HG03432 (cell line): ENCODE measurements around the gene CRHR1.

Experiments
- ATAC-seq: cut with Tn5 transposase; IDR thresholded peaks from one replicate; pipeline ENCODE4 v1.9.1; 2021; ENCODE audit warnings: mild to moderate bottlenecking, moderate library complexity; ENCODE audit not compliant: unreplicated experiment

The CRHR1 gene

DNA sequence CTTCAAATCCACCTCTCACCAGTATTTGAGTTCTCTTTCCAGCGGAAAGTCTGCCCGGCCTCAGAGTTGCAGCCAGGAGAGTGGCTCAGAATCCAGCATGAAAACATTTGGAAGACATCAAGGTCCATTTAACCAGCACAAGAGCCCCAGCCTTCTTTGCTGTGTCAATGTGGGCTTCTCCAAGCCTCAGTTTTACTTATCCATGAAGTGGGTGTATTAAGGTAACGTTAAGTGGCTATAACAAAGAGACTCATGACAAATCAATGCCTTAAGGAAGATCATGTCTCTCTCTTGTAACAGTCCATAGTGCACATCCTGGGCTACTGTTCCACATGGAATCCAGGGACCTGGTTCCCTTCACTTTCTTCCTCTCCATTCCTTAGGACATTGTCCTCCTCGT is 59.6 kb downstream of the CRHR1 start:
- ATAC-seq, result no peak

DNA sequence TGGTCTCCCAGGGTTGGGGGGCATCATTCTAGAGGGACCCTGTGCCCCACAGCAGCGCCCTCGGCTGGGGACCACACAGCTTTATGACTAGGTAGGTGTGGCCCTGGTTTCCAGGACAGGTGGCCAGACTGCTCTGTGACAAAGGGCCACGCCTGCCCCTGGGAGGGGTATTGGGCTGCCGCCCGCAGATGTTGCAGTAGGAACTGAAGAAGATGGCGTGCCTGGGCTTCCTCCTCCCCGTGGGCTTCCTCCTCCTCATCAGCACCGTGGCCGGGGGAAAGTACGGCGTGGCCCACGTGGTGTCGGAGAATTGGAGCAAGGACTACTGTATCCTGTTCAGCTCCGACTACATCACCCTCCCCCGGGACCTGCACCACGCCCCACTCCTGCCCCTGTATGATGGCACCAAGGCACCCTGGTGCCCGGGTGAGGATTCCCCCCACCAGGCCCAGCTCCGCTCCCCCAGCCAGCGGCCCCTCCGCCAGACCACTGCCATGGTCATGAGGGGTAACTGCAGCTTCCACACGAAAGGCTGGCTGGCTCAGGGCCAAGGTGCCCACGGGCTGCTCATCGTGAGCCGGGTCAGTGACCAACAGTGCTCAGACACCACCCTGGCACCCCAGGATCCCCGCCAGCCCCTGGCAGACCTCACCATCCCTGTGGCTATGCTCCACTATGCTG is 60.7 kb downstream of the CRHR1 start, which contains the start of gene SPPL2C:
TSS of gene SPPL2C (plus strand) at position 187 of the 681 bp plus-strand sequence. CDS start at position 213, 26 bp downstream.
- no peak for ATAC-seq

DNA sequence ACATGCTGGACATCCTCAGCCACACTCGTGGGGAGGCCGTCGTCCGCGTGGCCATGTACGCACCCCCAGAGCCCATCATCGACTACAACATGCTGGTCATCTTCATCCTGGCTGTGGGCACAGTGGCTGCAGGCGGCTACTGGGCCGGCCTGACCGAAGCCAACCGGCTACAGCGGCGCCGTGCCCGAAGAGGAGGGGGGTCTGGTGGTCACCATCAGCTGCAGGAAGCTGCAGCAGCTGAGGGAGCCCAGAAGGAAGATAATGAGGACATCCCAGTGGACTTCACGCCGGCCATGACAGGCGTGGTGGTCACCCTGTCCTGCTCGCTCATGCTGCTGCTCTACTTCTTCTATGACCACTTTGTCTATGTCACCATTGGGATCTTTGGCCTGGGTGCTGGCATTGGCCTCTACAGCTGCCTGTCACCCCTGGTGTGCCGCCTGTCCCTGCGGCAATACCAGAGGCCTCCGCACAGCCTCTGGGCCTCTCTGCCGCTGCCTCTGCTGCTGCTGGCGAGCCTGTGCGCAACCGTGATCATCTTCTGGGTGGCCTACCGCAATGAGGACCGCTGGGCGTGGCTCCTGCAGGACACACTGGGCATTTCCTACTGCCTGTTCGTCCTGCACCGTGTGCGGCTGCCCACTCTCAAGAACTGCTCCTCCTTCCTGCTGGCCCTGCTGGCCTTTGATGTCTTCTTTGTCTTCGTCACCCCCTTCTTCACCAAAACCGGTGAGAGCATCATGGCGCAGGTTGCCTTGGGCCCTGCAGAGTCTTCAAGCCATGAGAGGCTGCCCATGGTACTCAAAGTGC is 61.5 kb downstream of the CRHR1 start:
- ATAC-seq, result no peak

DNA sequence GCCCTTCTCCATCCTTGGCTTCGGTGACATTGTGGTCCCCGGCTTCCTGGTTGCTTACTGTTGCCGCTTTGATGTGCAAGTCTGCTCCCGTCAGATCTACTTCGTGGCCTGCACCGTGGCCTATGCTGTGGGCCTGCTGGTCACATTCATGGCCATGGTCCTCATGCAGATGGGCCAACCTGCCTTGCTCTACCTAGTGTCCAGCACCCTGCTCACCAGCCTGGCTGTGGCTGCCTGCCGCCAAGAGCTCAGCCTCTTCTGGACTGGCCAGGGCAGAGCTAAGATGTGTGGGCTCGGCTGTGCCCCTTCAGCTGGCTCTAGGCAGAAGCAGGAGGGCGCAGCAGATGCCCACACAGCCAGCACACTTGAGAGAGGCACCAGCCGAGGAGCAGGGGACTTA is 62.1 kb downstream of the CRHR1 start:
- no peak for ATAC-seq

DNA sequence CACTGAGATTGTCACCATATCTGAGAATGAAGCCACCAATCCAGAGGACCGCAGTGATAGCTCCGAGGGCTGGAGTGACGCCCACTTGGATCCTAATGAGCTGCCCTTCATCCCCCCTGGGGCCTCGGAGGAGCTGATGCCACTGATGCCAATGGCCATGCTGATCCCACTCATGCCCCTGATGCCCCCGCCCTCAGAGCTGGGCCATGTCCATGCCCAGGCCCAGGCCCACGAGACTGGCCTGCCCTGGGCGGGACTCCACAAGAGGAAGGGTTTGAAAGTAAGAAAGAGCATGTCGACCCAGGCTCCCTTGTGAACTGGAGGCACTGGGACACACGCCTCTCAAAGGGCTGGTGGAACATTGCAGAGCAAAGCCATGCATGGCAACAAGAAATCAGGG is 62.5 kb downstream of the CRHR1 start:
- ATAC-seq, result no peak

DNA sequence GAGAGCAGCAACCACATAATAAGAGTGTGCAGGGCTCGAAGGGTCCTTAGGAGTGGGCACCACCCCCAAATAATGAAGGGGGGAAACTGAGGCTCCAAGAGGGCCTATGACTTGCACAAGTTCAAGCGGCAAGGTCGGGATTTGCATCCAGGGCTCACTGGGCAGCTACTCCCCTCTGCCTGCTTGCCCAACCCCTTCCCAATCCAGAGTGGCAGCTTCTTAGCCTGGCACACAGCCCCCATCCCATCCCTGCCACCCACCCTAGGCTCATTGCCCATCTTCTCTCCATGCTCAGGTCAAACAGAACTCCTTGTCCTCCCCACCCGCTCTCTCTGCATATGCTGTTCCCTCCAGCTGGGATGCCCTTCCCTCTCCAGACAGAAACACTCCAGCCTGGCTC is 63.0 kb downstream of the CRHR1 start:
- ATAC-seq, result no peak

DNA sequence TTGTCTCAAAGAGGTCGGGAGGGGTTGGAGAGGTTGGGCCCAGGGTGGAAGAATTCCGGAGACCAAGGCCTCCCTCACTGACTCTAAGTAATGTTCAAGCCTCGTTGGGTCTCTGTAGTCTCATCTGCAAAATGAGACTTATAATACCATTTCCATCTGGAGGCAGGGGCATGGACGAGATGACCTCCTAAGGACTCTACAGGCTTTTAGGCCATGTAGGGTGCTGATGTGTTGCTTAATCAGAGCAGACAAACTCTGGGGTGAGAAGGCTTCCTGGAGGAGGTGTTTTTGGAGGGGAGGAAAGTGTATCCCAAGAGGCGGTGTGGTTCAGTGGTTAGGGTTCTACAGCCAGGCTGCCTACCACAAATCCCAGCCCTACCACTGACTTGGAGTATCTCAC is 63.6 kb downstream of the CRHR1 start:
- no peak for ATAC-seq

DNA sequence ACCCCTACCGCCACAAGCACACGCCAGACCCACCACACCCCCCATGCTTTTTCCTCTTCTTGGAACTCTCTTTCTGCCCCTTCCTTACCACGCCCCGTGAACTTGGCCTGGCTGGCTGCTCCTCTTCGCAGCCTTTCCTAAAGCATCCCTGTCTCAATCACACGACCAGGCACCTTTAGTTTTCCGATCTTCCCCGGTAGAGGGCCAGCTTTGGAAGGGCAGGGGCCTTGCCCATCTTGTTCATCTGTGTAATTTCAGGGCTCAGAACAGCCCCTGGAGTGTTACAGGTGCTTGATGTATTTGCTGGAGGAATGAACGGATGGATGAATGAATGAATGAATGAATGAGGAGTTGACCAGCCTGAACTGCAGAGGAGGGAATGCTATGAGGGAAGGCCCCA is 64.3 kb downstream of the CRHR1 start:
- ATAC-seq, result no peak

DNA sequence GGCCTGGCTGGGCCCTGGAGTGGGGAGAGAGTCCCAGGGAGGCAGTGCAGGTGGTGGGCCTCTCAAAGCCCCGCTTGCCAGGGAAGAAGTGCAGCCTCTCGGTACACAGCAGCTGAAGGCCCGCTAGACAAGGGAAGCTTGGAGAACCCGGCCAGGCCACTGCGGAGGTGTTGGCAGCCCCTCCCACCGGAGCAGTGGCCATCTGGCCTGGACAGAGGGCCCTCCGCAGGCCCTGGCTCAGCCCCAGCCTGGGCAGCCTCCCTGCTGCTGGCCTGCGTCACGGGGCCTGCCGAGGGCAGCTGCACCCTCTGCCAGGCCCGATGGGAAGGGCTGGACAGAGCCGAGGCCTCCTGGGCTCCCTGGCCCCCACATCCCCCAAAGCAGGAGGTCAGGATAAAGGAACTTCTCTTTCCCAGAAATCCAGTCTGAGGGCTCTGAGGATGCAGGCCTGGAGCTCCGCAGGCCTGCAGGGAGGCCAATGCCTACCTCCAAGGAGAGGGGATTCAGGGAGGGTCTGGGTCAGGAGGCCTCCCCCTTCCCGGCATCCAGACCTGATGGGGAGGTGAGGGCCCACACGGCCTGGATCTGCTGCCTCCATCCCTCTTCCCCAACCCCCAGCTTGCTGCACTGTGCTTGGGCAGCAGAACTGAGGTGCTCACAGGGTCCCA is 64.9 kb downstream of the CRHR1 start:
- ATAC-seq, result no peak

DNA sequence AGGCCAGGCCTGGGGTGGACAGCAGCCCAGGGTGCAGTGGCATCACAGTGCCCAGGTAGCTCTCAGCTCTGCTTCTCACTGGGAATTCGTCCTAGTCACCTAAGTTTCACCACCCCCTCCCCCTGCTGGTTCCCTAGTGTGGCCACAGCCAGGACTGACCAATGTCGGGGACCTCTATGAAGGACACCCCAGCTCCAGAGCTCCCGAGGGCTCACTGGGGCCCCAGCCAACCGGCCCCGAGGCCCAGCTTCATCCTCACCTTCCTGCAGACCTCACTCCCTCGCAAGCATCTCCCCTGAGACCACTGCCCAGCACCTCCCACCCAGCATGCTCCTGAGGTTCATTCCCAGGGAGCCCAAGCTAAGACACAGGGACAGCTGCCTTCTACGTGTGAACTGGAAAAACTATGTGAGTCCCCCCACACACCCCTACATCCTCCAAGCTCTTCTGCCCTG is 65.4 kb downstream of the CRHR1 start:
- no peak for ATAC-seq

DNA sequence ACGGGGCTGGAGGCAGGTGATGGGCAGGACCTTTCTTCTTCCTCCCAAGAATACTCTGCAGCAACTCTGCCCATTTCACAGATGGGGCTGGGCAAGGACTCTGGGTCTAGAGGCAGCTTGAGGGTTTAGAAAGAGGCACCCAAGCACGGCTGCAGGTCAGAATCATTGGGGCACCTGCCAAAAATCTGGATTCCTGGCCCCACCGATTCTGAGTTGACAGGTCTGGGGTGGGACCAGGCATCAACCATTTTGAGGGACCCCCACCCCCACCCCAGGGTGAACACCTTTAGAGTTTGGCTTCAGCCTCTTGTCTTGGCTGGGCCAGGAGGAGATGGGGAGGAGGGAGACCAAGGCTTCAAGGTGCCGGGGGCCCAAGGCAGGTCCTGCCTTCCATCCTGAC is 65.9 kb downstream of the CRHR1 start:
- ATAC-seq, result no peak

DNA sequence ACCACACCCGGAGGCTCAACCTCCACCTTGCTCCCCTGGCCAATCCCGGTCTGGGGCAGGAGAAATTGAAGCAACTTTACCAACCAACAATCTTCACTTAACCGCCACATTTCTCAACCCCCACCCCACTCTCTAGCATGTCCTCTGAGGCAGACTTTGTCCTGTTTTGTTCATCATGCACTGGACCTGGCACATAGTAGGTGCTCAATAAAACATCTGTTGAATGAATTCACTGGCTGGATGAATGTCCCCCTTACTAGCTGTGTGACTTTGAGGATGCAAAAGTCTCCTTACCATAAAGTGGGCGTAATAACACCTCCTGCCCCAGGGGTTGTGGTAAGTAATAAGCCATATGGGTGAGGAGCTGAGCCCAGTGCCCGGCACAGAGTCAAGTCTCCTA is 66.3 kb downstream of the CRHR1 start:
- no peak for ATAC-seq

DNA sequence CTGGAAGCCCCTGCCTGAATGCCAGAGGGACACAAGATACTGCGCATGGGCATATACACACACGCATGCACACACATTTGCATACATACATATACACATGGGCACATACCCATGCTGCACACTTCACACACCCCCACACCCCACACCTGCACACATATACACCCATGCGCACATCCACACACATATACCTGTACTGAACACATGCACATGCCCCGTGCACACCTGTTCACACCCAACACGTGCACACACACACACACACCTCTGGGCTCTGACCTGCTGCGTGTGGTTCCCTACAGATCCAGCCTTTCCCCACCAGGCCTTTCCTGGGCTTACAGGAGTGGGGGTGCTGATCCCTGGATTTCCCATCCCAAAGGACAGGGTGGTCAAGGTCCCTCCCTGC is 66.9 kb downstream of the CRHR1 start:
- ATAC-seq, result no peak

DNA sequence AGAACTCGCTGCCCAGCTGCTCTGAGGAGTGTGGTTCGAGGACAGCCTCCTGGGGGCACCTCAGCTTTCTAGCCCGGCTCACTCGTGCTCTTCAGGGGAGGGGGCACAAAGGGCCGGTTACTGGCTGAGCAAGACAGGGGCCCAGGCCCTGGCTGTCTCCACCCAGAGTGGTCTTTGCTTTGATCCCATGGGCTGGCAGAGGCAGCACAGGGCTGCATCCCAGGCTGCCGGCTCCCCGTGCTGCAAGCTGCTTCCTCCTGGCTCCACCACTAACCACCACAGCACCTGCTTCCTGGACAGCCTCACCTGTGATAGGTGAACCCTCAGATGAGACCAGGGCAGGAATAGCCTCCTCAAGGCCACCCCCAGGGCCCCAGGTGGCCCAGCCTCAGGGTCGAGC is 67.3 kb downstream of the CRHR1 start:
- ATAC-seq, result no peak

DNA sequence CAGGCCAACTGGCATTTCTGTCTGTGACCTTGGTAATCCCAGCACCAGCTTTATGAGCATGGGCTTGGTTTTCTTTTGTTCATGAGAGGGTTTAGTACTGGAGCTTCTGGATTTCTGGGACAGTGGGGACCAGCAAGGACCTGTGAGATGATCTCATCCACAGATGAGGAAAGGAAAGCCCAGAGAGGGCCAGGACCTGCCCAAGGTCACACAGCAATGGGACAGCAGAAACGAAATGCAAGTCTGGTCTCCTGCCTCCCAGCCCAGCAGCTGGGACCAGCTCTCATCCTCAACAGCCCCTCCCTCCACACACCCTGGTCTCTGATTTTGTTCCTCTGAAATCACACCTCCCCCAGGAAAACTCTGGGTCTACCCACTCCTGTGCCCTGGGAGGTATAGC is 67.8 kb downstream of the CRHR1 start:
- ATAC-seq, result no peak

DNA sequence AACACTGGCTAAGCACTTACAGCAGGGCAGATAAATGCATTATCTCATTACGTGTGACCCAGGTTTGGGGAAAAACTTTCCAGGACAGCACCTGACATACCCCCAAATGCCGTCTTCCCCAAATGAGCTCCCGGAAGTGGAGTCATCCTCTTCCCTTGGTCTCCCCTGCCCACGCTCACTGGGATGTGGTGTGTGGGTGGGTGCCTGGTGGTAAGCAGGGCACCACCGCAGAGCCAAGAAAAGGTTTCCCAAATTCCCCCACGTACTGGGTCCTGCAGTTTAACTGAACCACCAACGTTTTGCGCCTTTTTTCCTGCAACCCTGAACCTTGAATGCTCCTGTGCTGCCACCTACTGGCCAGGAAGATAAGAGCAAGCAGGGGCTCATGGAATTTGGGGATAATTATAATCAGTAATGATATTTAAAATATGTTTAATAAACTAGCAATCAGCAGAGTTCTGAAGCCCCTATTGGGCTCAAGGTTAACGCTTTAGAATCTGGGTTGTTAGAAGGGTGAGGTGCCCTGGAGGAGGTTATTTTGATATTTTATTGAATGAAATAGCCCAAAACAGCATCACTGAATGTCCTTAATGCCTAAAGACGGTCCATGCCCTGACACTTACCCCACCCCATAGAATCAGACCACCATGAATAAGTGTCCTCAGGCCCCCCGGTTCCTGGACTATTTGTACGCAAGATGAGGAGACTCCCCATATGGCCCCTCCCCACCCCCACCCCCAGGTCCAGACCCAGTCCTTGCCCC is 68.6 kb downstream of the CRHR1 start:
- ATAC-seq, result no peak

DNA sequence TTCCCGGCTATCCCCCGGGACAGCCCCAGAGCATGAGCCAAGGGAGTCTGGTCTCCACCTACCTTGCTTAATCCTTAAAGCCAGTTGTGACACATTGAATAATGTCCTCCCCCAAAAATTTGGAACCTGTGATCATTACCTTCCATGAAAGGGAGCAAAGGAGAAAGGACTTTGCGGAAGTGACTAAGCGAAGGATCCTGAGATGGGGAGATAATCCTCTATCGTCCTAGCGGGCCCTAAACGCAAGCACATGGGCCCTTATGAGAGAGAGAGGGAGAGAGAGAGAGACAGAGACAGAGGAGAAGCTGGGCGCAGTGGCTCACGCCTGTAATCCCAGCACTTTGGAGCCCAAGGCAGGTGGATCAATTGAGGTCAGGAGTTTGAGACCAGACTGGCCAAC is 70.1 kb downstream of the CRHR1 start:
- ATAC-seq, result no peak

DNA sequence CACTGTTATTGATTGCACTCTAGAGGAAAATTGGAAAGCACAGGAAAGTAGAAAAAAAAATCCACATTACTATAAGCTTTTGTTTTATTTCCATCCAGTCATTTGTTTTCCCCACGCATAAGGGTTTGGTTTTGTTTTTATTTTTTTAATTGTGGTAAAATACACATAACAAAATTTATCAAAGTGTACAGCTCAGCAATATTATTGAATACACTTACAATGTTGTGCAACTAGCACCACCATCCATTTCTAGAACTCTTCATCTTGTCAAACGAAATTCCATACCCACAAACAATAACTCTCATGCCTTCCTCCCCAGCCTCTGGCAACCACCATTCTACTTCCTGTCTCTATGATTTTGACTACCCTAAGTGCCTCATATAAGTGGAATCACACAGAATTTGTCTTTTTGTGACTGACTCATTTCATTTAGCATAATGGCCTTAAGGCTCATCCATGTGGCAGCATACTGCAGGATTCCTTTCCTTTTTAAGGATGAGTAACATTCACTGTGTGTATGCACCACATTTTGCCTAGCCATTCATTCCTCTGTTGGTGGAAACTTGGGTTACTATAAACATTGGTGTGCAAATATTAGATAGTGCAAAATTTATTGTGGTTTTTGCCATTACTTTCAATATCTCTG is 71.7 kb downstream of the CRHR1 start:
- ATAC-seq, result no peak

DNA sequence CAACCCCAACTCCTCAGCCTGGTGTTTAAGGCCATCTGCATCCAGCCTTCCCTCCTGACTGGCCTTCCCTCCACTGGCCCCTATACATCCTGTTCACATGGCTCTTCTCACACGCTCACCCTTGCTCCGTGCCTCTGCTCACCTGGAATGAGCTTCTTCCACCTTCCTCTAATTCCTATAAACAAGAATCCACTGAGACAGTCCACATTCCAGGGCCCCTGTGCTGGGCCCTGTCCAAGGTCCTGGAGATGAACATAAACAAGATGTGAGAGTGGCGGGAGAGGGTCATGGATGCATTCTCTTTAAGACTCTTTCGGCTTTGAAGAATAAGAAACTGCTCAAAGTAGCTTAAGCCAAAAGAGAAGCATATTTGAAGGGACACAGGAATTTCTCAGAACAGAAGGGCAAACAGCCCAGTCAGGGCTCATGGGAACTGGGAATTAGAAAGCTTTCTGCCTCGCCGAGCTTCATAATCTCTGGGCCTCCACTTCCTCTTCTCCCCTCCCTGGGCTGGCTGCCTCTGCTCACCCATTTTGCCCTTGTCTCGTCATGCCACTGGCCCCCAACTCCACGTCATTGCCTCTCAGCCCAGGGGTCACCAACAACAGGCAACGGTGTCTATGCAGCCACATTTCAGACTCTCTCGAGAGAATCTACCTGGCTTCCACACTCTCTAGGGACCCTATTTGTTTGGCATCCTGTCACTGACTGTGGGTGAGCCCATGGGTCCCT is 74.0 kb downstream of the CRHR1 start:
- ATAC-seq, result no peak

DNA sequence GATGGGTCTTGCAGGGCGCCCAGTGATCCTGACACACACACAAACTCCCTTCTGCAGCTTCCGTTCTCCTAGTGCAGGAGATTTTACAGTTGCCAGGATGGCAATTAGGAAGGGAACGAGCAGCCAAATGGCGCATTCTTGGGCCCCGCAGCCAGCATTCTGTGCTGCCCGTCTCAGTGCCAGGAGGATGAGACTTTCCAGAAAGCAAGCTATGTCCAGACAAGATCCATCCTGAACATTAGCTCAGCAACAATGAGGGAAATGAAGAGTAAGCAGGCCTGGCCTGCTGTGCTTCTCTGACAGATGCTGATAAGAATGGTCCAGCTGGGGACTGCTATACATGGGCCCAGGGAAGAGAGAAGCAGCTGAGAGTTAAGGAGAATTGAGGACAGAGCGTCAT is 77.0 kb downstream of the CRHR1 start:
- no peak for ATAC-seq
